ENCODE results near the gene KIFC3. TPM values are rescaled to one million over a fixed set of nuclear protein-coding genes. Genes with fewer than 3 reads are reported as not detected.
"Not testable (repeated sequence)": the region's sequence is repeated elsewhere in the genome, so short reads cannot be mapped to it uniquely, and the experiment has no call there.

Gene KIFC3
- 25.7 and 46.4 TPM in 2 replicates for total RNA-seq

- peak; percentile 85 to 94 for DNase-seq (ENCODE audit: low read depth in 2 of 2)
Observed at GRCh38 chr16:57802341-57803133, at the start of gene KIFC3. TSS of gene KIFC3 (minus strand) at chr16:57802491. CDS start at chr16:57798243, 4,248 bp downstream.

GRCh38 chr16:57848181-57848580, 45.9 kb upstream of the KIFC3 start:
- DNase-seq (ENCODE audit: low read depth in 2 of 2) = no peak

GRCh38 chr16:57846931-57847330, 44.6 kb upstream of the KIFC3 start:
- DNase-seq (ENCODE audit: low read depth in 2 of 2) = not testable (repeated sequence)

GRCh38 chr16:57846078-57846697, 43.9 kb upstream of the KIFC3 start:
- DNase-seq (ENCODE audit: low read depth in 2 of 2) = no peak

GRCh38 chr16:57845115-57845514, 42.8 kb upstream of the KIFC3 start:
- DNase-seq (ENCODE audit: low read depth in 2 of 2) = no peak

GRCh38 chr16:57844416-57845030, 42.2 kb upstream of the KIFC3 start:
- no peak for DNase-seq (ENCODE audit: low read depth in 2 of 2)

GRCh38 chr16:57843400-57843799, 41.1 kb upstream of the KIFC3 start:
- DNase-seq (ENCODE audit: low read depth in 2 of 2) = no peak

GRCh38 chr16:57842601-57843000, 40.3 kb upstream of the KIFC3 start:
- no peak for DNase-seq (ENCODE audit: low read depth in 2 of 2)

- DNase-seq (ENCODE audit: low read depth in 2 of 2) = no peak
Observed at GRCh38 chr16:57840833-57841232, 38.5 kb upstream of the KIFC3 start.

- no peak for DNase-seq (ENCODE audit: low read depth in 2 of 2)
Observed at GRCh38 chr16:57838161-57838560, 35.9 kb upstream of the KIFC3 start.

GRCh38 chr16:57837305-57838125, 35.2 kb upstream of the KIFC3 start:
- DNase-seq (ENCODE audit: low read depth in 2 of 2) = no peak

- not testable (repeated sequence) for DNase-seq (ENCODE audit: low read depth in 2 of 2)
Observed at GRCh38 chr16:57835439-57835838, 33.1 kb upstream of the KIFC3 start.

GRCh38 chr16:57834936-57835335, 32.6 kb upstream of the KIFC3 start:
- DNase-seq (ENCODE audit: low read depth in 2 of 2) = no peak

- DNase-seq (ENCODE audit: low read depth in 2 of 2) = no peak
Observed at GRCh38 chr16:57830890-57831484, 28.7 kb upstream of the KIFC3 start.

GRCh38 chr16:57829969-57830360, 27.7 kb upstream of the KIFC3 start:
- DNase-seq (ENCODE audit: low read depth in 2 of 2) = no peak

GRCh38 chr16:57828272-57829161, 26.2 kb upstream of the KIFC3 start:
- no peak for DNase-seq (ENCODE audit: low read depth in 2 of 2)

GRCh38 chr16:57826706-57827625, 24.7 kb upstream of the KIFC3 start:
- DNase-seq (ENCODE audit: low read depth in 2 of 2) = no peak

- no peak for DNase-seq (ENCODE audit: low read depth in 2 of 2)
Observed at GRCh38 chr16:57826052-57826451, 23.8 kb upstream of the KIFC3 start.
